HepG2 (cell line): ENCODE data around the gene TRIM28. TPM values are rescaled to one million over a fixed set of nuclear protein-coding genes. Genes with fewer than 3 reads are reported as not detected.

Experiments used
- ATAC-seq: fragments of 200-7000 bp; cut with Tn5 transposase; 3 replicates; pipeline ENCODE4 v1.9.1; 2020; ENCODE audit warnings: mild to moderate bottlenecking, moderate library complexity
- BruUV-seq: library from RNA; stranded (reverse); fragments of 400-500 nt; replicated peaks from 2 replicates; lab custom pipeline; 2021; lab: Mats Ljungman, UMichigan
- CTCF ChIA-PET: fragments of 300-600 bp; formaldehyde crosslinking; extraction: SDS; loops from one replicate; lab custom pipeline; 2021; ENCODE audit warnings: low total read pairs, inconsistent platforms, low intra/inter-chr PET ratio; lab: Yijun Ruan, JAX
- POLR2A ChIA-PET: fragments of 350-600 bp; sonication (Branson Sonifier 250); formaldehyde crosslinking; loops from one replicate; lab custom pipeline; 2020; ENCODE audit warnings: antibody characterized with exemption, inconsistent platforms; lab: Yijun Ruan, JAX
- DNase-seq: peaks from one replicate; pipeline ENCODE4 v3.0.0-alpha.2; 2015; ENCODE audit warnings: low spot score
- FAIRE-seq: peaks from 3 replicates; lab custom pipeline; 2011; peaks lifted over from hg19 to GRCh38; lab: Jason Lieb, UNC
- H2AFZ ChIP-seq: one replicate; pipeline ENCODE4 v1.6.1; 2011; ENCODE audit warnings: low read length, inconsistent platforms
- H3K27ac ChIP-seq: fragments of 300-600 bp; 3 replicates; pipeline ENCODE4 v1.8.0; 2011; ENCODE audit warnings: mixed run types, mild to moderate bottlenecking, mixed read lengths, low read length, inconsistent platforms; ENCODE audit not compliant: insufficient read depth; ENCODE audit errors: extremely low read length
- H3K27me3 ChIP-seq, 2 experiments: fragments of 200-600 bp in 1 of 2; 2 replicates in 1 of 2; 3 replicates in 1 of 2; pipeline versions ENCODE4 v1.6.0 to v1.8.0; 2011; ENCODE audit warnings: low read length in 2 of 2, mild to moderate bottlenecking in 2 of 2, moderate library complexity in 2 of 2, inconsistent platforms in 1 of 2; ENCODE audit not compliant: insufficient read depth in 2 of 2, control insufficient read depth in 1 of 2
- H3K36me3 ChIP-seq, 2 experiments: fragments of 200-600 bp in 1 of 2; replicated peaks in 1 of 2; 2 replicates in 1 of 2; 3 replicates in 1 of 2; pipeline versions ENCODE4 v1.5.1 to v1.8.0; 2011; ENCODE audit warnings: low read length in 2 of 2, inconsistent platforms in 1 of 2; ENCODE audit not compliant: insufficient read depth in 2 of 2, control insufficient read depth in 1 of 2
- H3K4me1 ChIP-seq: 2 replicates; pipeline ENCODE4 v1.5.1; 2012; ENCODE audit warnings: low read length, inconsistent platforms; ENCODE audit not compliant: insufficient read depth
- H3K4me2 ChIP-seq: 2 replicates; pipeline ENCODE4 v1.6.0; 2011; ENCODE audit warnings: low read depth, low read length, inconsistent platforms
- H3K4me3 ChIP-seq, 3 experiments: fragments of 200-600 bp in 1 of 3; sonication (generic), shearing (Covaris generic) in 1 of 3; replicated peaks in 1 of 3; 2 replicates each; pipeline ENCODE4 v1.5.1; 2011 to 2016; ENCODE audit warnings: low read length in 3 of 3, inconsistent platforms in 2 of 3, low read depth in 2 of 3, mild to moderate bottlenecking in 2 of 3, control low read depth in 1 of 3, mixed read lengths in 1 of 3; ENCODE audit not compliant: insufficient read depth in 1 of 3
- H3K79me2 ChIP-seq: one replicate; pipeline ENCODE4 v1.6.1; 2011; ENCODE audit warnings: low read length, inconsistent platforms; ENCODE audit not compliant: insufficient read depth
- H3K9ac ChIP-seq: 2 replicates; pipeline ENCODE4 v1.6.0; 2011; ENCODE audit warnings: mild to moderate bottlenecking, low read depth, low read length, inconsistent platforms; ENCODE audit not compliant: insufficient read depth
- H3K9me3 ChIP-seq: 2 replicates; pipeline ENCODE4 v1.5.1; 2012; ENCODE audit warnings: mild to moderate bottlenecking, low read length
- H4K20me1 ChIP-seq: 2 replicates; pipeline ENCODE4 v1.6.0; 2011; ENCODE audit warnings: inconsistent platforms, mild to moderate bottlenecking, low read length, moderate library complexity; ENCODE audit not compliant: insufficient read depth
- AGO2 ChIP-seq: fragments of 200-400 bp; formaldehyde crosslinking; optimal IDR thresholded peaks from 2 replicates; pipeline ENCODE3; 2017; ENCODE audit warnings: mild to moderate bottlenecking, low read depth, low read length, moderate library complexity
- BRCA1 ChIP-seq: sonication (generic); formaldehyde crosslinking; IDR thresholded peaks from 2 replicates; pipeline ENCODE4 v1.4.0; 2020; ENCODE audit warnings: missing genetic modification reagents
- HOXA3 ChIP-seq: sonication (generic); formaldehyde crosslinking; IDR thresholded peaks from 2 replicates; pipeline ENCODE4 v1.5.0; 2020; ENCODE audit warnings: missing genetic modification reagents
- KDM6A ChIP-seq: IDR thresholded peaks from 2 replicates; pipeline ENCODE4 v1.6.1; 2016; ENCODE audit warnings: low read depth
- RFXANK ChIP-seq: IDR thresholded peaks from 2 replicates; pipeline ENCODE4 v1.6.1; 2016
- ZNF33A ChIP-seq: sonication (generic); formaldehyde crosslinking; IDR thresholded peaks from 2 replicates; pipeline ENCODE4 v1.5.1; 2020; ENCODE audit warnings: missing genetic modification reagents, mild to moderate bottlenecking, moderate library complexity, borderline replicate concordance
- ZNF549 ChIP-seq: sonication (generic); formaldehyde crosslinking; IDR thresholded peaks from 2 replicates; pipeline ENCODE4 v1.5.0; 2020; ENCODE audit warnings: missing genetic modification reagents
- ZNF687 ChIP-seq: sonication (generic); formaldehyde crosslinking; IDR thresholded peaks from 2 replicates; pipeline ENCODE4 v1.5.1; 2020; ENCODE audit warnings: mild to moderate bottlenecking, missing genetic modification reagents, moderate library complexity
- WGBS: methylation state at CpG from one replicate; pipeline ENCODE4 v1.1.6; 2017; ENCODE audit warnings: low lambda C conversion rate; 5-methylcytosine and 5-hydroxymethylcytosine counted together
- in situ Hi-C: cut with HindIII; loops from 2 replicates; pipeline ENCODE4 v1.10.0; 2017; ENCODE audit warnings: low pct_unique_long_range_greater_than_20kb; ENCODE audit not compliant: extremely low pct_ligation_motif_present
- intact Hi-C: fragments of 100-400 bp; cut with micrococcal nuclease; formaldehyde crosslinking; loops from one replicate; pipeline ENCODE4 v1.10.0; 2022; ENCODE audit not compliant: unreplicated experiment
- polyA plus RNA-seq, 8 experiments: library from polyadenylated mRNA; depleted of rRNA in 3 of 8; stranded (reverse) in 7 of 8; unstranded in 1 of 8; fragments of >200 nt; fragmentation: Illumina TruSeq in 4 of 8; extraction: Trizol in 4 of 8; gene quantifications; 2 replicates each; pipeline versions ENCODE4 v1.2.1 to v1.2.3, GENCODE V29; 2011 to 2016; ENCODE audit warnings: low read depth in 4 of 8, missing spikeins in 1 of 8, mixed read lengths in 1 of 8; ENCODE audit not compliant: insufficient read depth in 1 of 8
- total RNA-seq, 5 experiments: library from RNA; depleted of rRNA; stranded (reverse); fragments of >200 nt; fragmentation: Illumina TruSeq; extraction: Trizol; gene quantifications; 2 replicates each; pipeline ENCODE4 v1.2.3, GENCODE V29; 2016; ENCODE audit warnings: low read depth in 1 of 5
- TF ChIP-seq, protein P1 (sequence below): sonication (generic); formaldehyde crosslinking; IDR thresholded peaks from 2 replicates; pipeline ENCODE4 v1.8.0; 2022; ENCODE audit warnings: mild to moderate bottlenecking, missing genetic modification reagents, borderline replicate concordance
- TF ChIP-seq, protein P2 (sequence below): sonication (generic); formaldehyde crosslinking; IDR thresholded peaks from 2 replicates; pipeline ENCODE4 v1.4.0; 2020; ENCODE audit warnings: missing genetic modification reagents

Gene TRIM28
- total and polyA plus RNA-seq, 2 of the 13 experiments (the other 11 are each of a cell fraction or from before 2014, with no cell fraction given) = 361 to 439 TPM

DNA sequence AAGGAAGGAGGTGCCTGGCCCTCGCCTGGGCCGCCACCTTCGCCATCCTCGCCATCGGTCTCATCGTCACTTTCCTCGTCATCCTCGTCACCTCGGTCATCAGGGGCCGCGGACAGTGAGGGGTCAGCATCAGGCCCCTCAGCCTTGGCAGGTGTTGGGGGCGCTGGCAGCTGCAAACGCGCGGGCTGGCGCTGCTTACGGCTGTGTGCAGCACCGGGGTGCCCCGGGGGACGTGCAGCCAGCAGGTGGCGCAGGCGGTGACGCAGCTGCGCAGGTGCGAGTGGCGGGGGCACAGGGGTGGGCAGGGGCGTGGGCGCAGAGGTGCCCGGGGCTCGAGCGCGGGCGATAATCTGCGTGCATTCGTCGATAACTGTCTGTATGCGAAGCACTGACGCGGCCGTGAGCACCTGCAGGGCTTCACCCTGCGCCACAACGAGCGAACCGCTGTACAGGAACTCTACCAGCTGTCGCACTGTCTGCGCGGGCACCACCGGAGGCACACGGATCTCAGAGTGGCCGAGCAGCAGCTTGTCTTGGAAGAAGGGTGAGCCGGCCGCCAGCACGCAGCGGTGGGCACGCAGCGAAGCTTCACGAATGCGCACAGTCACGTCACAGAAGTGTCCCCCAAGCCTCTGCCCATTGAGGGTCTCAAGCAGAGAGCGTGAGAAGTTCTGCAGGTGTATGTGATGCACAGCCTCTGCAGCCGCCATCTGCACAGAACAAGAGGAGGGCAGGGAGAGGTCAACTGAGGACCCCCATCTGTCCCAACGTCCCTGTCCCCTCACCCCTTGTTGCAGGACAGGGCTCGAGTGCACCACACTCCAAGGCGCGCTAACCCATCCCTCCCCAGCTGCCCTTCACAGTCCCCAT is 26.7 kb upstream of the TRIM28 start:
- Histone ChIP-seq H4K20me1 (no peaks in the 10 kb centered on the region), H3K27me3 (no peaks in the 10 kb centered on the region; a peak in 1 of 5 replicates), H3K9me3 (no peaks in the 10 kb centered on the region), H3K4me2 (peak overlapping the region; percentile 3; the same call in 1 of the 2 replicates), H3K4me1 (peaks cover 48% of the 10 kb centered on the region), H3K79me2 (peaks cover 25% of the 10 kb centered on the region), H3K36me3 (peaks cover 5 to 6% of the 10 kb centered on the region in 2 experiments; a peak in 4 of 5 replicates), H3K27ac (no peak overlapping the region), H2AFZ (no peak overlapping the region), H3K4me3 (no peak overlapping the region; a peak in 1 of 6 replicates), H3K9ac (no peak overlapping the region)
- ChIA-PET CTCF (no interaction called here), POLR2A (interaction anchor here (0.7 to 1.1 kb wide), 2 partner anchors 17 to 27 kb away, joined by 3 read pairs; partner anchors contain the start of gene TRIM28)
- FAIRE-seq = no peak
- no TSS peak for BruUV-seq
- no peak for DNase-seq
- no peak for ATAC-seq
- in situ Hi-C loops = no loop called here
- intact Hi-C loops = loop anchor here (5.0 kb wide), 1 partner anchor 190 kb away; the partner anchor contains the start of gene ZSCAN22
- 98% methylated on average over 58 of the region's 65 CpGs for WGBS
- TF ChIP-seq KDM6A (CRISPR knock-in tag) (no peak), ZNF33A (CRISPR knock-in tag) (no peak), AGO2 (peak; percentile 51), RFXANK (no peak), BRCA1 (CRISPR knock-in tag) (no peak), ZNF687 (no peak), ZNF549 (CRISPR knock-in tag) (no peak), HOXA3 (CRISPR knock-in tag) (peak; percentile 72)
- TF ChIP-seq, protein P1, sequence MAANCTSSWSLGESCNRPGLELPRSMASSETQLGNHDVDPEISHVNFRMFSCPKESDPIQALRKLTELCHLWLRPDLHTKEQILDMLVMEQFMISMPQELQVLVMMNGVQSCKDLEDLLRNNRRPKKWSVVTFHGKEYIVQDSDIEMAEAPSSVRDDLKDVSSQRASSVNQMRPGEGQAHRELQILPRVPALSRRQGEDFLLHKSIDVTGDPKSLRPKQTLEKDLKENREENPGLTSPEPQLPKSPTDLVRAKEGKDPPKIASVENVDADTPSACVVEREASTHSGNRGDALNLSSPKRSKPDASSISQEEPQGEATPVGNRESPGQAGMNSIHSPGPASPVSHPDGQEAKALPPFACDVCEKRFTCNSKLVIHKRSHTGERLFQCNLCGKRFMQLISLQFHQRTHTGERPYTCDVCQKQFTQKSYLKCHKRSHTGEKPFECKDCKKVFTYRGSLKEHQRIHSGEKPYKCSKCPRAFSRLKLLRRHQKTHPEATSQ (CRISPR knock-in tag) = no peak
- TF ChIP-seq, protein P2, sequence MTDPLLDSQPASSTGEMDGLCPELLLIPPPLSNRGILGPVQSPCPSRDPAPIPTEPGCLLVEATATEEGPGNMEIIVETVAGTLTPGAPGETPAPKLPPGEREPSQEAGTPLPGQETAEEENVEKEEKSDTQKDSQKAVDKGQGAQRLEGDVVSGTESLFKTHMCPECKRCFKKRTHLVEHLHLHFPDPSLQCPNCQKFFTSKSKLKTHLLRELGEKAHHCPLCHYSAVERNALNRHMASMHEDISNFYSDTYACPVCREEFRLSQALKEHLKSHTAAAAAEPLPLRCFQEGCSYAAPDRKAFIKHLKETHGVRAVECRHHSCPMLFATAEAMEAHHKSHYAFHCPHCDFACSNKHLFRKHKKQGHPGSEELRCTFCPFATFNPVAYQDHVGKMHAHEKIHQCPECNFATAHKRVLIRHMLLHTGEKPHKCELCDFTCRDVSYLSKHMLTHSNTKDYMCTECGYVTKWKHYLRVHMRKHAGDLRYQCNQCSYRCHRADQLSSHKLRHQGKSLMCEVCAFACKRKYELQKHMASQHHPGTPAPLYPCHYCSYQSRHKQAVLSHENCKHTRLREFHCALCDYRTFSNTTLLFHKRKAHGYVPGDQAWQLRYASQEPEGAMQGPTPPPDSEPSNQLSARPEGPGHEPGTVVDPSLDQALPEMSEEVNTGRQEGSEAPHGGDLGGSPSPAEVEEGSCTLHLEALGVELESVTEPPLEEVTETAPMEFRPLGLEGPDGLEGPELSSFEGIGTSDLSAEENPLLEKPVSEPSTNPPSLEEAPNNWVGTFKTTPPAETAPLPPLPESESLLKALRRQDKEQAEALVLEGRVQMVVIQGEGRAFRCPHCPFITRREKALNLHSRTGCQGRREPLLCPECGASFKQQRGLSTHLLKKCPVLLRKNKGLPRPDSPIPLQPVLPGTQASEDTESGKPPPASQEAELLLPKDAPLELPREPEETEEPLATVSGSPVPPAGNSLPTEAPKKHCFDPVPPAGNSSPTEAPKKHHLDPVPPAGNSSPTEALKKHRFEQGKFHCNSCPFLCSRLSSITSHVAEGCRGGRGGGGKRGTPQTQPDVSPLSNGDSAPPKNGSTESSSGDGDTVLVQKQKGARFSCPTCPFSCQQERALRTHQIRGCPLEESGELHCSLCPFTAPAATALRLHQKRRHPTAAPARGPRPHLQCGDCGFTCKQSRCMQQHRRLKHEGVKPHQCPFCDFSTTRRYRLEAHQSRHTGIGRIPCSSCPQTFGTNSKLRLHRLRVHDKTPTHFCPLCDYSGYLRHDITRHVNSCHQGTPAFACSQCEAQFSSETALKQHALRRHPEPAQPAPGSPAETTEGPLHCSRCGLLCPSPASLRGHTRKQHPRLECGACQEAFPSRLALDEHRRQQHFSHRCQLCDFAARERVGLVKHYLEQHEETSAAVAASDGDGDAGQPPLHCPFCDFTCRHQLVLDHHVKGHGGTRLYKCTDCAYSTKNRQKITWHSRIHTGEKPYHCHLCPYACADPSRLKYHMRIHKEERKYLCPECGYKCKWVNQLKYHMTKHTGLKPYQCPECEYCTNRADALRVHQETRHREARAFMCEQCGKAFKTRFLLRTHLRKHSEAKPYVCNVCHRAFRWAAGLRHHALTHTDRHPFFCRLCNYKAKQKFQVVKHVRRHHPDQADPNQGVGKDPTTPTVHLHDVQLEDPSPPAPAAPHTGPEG = no peak
